ENCODE results near the gene ZNF784. TPM values are rescaled to one million over a fixed set of nuclear protein-coding genes. Genes with fewer than 3 reads are reported as not detected.

Gene ZNF784
- total and polyA plus RNA-seq, 9 of the 15 experiments (the other 6 are each of a cell fraction or from before 2014, with no cell fraction given): 0.14 to 6.1 (median 2.1) TPM

DNA sequence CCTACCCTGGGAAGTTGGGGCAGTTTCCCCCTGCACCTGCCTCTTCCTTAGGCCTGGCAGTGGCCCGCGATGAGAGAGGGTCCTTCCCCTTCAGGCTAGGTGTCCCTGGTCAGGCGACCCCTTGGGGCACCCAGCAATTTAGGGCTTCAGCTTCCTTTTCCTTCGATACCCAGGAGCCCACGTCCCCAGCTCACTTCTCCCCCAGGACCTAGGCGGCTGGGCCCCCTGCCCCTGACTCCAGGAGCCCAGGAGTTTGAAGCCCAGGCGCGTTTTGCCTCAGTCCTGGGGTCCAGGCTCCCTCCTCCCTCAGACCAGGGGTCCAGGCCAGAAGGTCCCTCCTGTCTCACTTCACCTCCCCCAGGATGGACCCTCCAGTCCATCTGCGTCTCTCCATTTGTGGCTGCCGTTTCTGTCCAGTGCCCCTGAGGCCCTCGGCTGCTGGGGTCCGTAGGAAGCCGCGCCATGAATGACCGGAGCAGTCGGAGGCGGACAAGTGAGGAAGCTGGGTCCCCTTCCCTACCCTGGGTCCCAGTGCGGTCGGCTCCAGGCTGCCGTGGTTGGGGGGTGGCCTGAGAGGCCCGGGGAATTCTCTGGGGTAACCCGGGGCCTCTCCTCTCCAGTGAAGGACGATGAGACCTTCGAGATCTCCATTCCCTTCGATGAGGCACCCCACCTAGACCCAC is 24.4 kb upstream of the ZNF784 start (continued):
- TF ChIP-seq, protein P1, sequence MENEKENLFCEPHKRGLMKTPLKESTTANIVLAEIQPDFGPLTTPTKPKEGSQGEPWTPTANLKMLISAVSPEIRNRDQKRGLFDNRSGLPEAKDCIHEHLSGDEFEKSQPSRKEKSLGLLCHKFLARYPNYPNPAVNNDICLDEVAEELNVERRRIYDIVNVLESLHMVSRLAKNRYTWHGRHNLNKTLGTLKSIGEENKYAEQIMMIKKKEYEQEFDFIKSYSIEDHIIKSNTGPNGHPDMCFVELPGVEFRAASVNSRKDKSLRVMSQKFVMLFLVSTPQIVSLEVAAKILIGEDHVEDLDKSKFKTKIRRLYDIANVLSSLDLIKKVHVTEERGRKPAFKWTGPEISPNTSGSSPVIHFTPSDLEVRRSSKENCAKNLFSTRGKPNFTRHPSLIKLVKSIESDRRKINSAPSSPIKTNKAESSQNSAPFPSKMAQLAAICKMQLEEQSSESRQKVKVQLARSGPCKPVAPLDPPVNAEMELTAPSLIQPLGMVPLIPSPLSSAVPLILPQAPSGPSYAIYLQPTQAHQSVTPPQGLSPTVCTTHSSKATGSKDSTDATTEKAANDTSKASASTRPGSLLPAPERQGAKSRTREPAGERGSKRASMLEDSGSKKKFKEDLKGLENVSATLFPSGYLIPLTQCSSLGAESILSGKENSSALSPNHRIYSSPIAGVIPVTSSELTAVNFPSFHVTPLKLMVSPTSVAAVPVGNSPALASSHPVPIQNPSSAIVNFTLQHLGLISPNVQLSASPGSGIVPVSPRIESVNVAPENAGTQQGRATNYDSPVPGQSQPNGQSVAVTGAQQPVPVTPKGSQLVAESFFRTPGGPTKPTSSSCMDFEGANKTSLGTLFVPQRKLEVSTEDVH (IDR thresholded peaks at IDR 0.05; ENCODE audit: low read depth, partially characterized antibody): no peak
- TF ChIP-seq CEBPZ (IDR thresholded peaks at IDR 0.05; ENCODE audit: borderline replicate concordance, low read depth, low read length): no peak
- TF ChIP-seq BDP1 (IDR thresholded peaks at IDR 0.05; ENCODE audit: insufficient read depth, insufficient read length): no peak
- TF ChIP-seq RFX1 (IDR thresholded peaks at IDR 0.05): no peak
- TF ChIP-seq HNRNPUL1 (IDR thresholded peaks at IDR 0.05; ENCODE audit: low read length): no peak
- no peak for TF ChIP-seq NR2C1 (IDR thresholded peaks at IDR 0.05)
- no peak for TF ChIP-seq NR2C1 (tag; IDR thresholded peaks at IDR 0.05)
- no peak for TF ChIP-seq RAD21 (CRISPR knock-in tag; conservative IDR thresholded peaks at IDR 0.05 in 1 of 2, IDR thresholded peaks at IDR 0.05 in 1 of 2)
- TF ChIP-seq HMGN3 (IDR thresholded peaks at IDR 0.05; ENCODE audit: borderline replicate concordance, extremely low read depth, insufficient read length, low read depth, low read length): peak; percentile 6
- no peak for TF ChIP-seq ZNF644 (tag; IDR thresholded peaks at IDR 0.05; ENCODE audit: low read depth)
- no peak for TF ChIP-seq MED1 (CRISPR knock-in tag; IDR thresholded peaks at IDR 0.05; ENCODE audit: borderline replicate concordance)
- no peak for TF ChIP-seq ZNF133 (CRISPR knock-in tag; IDR thresholded peaks at IDR 0.05)
- no peak for TF ChIP-seq SNIP1 (IDR thresholded peaks at IDR 0.05; ENCODE audit: low read depth)
- peak; percentile 30; the same call in 1 of the 2 replicates for TF ChIP-seq ZBTB7A (IDR thresholded peaks at IDR 0.05; ENCODE audit: borderline replicate concordance, control insufficient read depth, low read depth, low read length)
- no peak for TF ChIP-seq MTF1 (CRISPR knock-in tag; IDR thresholded peaks at IDR 0.05; ENCODE audit: borderline replicate concordance)
- TF ChIP-seq SMARCA4 (IDR thresholded peaks at IDR 0.05): 0 out of 2 replicates have a peak, but pooled peaks have one; percentile 15
- no peak for TF ChIP-seq ATF3 (IDR thresholded peaks at IDR 0.05)
- no peak for TF ChIP-seq ATF3 (CRISPR knock-in tag; conservative IDR thresholded peaks at IDR 0.05)

All from K562 (cell line).